ENCODE results near the gene N4BP2. TPM values are rescaled to one million over a fixed set of nuclear protein-coding genes. Genes with fewer than 3 reads are reported as not detected.

The N4BP2 gene
- total RNA-seq, 1 experiment from 2014 or later: 7.8 TPM

GRCh38 chr4:40182954-40183353 lies 126.3 kb downstream of the N4BP2 start:
- Histone ChIP-seq H3K27me3 (ENCODE audit: insufficient read depth, low read depth) (no peaks in the 10 kb centered on the region), H3K9me2 (ENCODE audit: insufficient read depth) (no peaks in the 10 kb centered on the region), H2AFZ (no peak overlapping the region), H3K4me2 (no peak overlapping the region), H4K20me1 (ENCODE audit: insufficient read depth) (no peaks in the 10 kb centered on the region), H3K9me3 (ENCODE audit: insufficient read depth, low read depth) (no peaks in the 10 kb centered on the region; the same call in 1 of the 2 replicates), H3K4me1 (replicated peaks; ENCODE audit: insufficient read depth) (peaks cover 11% of the 10 kb centered on the region), H3K36me3 (ENCODE audit: low read depth) (no peaks in the 10 kb centered on the region), H3F3A (ENCODE audit: insufficient read depth, low read depth) (no peaks in the 10 kb centered on the region), H3K4me3 (no peak overlapping the region), H3K79me2 (ENCODE audit: low read depth) (no peaks in the 10 kb centered on the region), H3K27ac (no peak overlapping the region)
- POLR2A ChIA-PET (ENCODE audit: unreplicated experiment): no interaction called here
- no peak for DNase-seq
- intact Hi-C loops (cut with micrococcal nuclease; ENCODE audit: unreplicated experiment): no loop called here
- CTCF ChIA-PET: no interaction called here
- no peak for TF ChIP-seq EZH2 (IDR thresholded peaks at IDR 0.05; ENCODE audit: low read depth)
- TF ChIP-seq CTCF (conservative IDR thresholded peaks at IDR 0.05): no peak
- BruUV-seq (replicated peaks): no TSS peak

DNA sequence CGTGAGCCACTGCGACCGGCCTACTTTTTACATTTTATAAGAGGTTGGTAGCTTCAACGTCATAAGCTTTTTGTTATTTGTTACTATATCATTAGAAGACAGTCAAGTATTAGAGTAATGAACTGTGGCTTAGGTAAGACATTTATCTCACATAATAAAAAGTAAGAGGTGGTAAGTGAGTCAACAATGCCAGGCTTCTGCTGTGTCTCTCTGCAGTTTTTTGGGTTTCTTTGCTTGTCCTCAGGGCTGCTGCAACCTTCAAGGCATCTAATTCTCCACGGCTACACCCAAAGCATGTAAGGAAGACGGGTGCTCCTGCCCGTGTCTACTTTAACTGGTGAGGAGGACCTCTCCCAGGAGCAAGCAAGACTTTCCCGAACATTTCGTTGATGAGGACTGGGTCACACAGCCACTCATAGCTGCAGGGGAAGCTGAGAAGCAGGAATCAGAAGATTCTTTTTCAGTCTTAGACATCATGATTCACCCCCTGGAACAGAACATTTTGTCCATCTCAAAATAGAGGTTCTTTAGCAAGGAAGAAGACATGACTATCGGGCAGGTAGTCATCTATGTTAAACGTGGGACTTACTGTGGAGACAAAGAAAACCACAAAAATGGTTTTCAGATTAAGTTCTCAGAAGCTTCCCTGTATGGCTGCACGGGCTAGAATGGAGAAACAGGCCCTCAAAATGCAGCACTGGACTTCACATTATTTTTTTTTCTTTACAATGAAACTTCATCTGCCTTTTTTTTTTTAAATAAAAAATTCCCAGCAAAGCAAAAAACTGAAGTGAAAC lies 127.2 kb downstream of the N4BP2 start:
- H3K9me3 ChIP-seq (ENCODE audit: insufficient read depth, low read depth): no peaks in the 10 kb centered on the region; the same call in 1 of the 2 replicates
- no TSS peak for BruUV-seq (replicated peaks)
- H3F3A ChIP-seq (ENCODE audit: insufficient read depth, low read depth): no peaks in the 10 kb centered on the region
- H3K36me3 ChIP-seq (ENCODE audit: low read depth): no peaks in the 10 kb centered on the region
- H3K27ac ChIP-seq: no peak overlapping the region
- no peaks in the 10 kb centered on the region for H4K20me1 ChIP-seq (ENCODE audit: insufficient read depth)
- H3K9me2 ChIP-seq (ENCODE audit: insufficient read depth): no peaks in the 10 kb centered on the region
- H3K4me1 ChIP-seq (replicated peaks; ENCODE audit: insufficient read depth): peaks cover 11% of the 10 kb centered on the region
- H2AFZ ChIP-seq: no peak overlapping the region
- POLR2A ChIA-PET (ENCODE audit: unreplicated experiment): interaction anchor here (0.7 kb wide), 2 partner anchors 133 to 489 kb away, joined by 5 to 7 read pairs; no protein-coding TSS in a partner anchor
- H3K27me3 ChIP-seq (ENCODE audit: insufficient read depth, low read depth): no peaks in the 10 kb centered on the region
- TF ChIP-seq EZH2 (IDR thresholded peaks at IDR 0.05; ENCODE audit: low read depth) (no peak), CTCF (conservative IDR thresholded peaks at IDR 0.05) (no peak)
- no peak overlapping the region for H3K4me2 ChIP-seq
- H3K79me2 ChIP-seq (ENCODE audit: low read depth): no peaks in the 10 kb centered on the region
- intact Hi-C loops (cut with micrococcal nuclease; ENCODE audit: unreplicated experiment): no loop called here
- CTCF ChIA-PET: no interaction called here
- H3K4me3 ChIP-seq: no peak overlapping the region
- DNase-seq: no peak

DNA sequence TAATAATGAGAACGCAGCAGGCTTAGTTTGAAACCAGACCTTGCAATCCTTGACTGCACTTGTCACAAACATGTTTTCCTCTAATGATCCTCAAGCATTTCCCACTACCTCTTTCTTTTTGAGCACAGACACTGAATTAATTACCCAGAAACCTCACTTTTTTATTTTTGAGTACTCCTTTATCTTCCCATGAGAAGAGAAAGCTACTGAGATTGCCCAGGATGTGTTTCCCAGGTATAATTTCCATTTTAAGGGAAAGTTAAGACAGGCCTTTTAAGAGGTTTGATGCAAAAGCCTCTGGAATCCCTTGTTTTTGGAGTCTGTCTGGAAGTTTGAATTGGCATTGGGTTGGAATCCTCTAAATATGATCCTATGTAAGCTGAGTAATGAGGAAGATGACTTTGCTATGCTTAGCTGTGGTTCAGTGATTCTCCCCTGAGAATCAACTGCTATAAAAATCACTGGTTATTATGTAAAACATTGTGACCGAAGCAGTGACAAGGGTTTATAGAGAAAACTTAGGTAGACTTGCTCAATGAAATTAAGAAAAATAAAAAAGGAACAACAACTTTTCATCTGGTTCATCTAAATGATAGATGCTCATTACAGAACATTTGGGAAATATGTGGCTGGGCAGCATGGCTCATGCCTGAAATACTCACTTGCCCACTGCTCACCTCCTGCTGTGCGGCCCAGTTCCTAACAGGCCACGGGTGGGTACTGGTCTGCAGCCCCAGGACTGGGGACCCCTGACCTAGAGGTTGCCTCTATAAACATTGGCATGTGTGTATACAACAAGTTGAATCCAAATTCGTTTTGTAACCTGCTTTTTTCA lies 129.4 kb downstream of the N4BP2 start:
- Histone ChIP-seq H3K27ac (no peak overlapping the region), H3K9me3 (ENCODE audit: insufficient read depth, low read depth) (no peaks in the 10 kb centered on the region; the same call in 1 of the 2 replicates), H3K4me3 (no peak overlapping the region), H3K27me3 (ENCODE audit: insufficient read depth, low read depth) (no peaks in the 10 kb centered on the region), H3K36me3 (ENCODE audit: low read depth) (no peaks in the 10 kb centered on the region), H3K4me1 (replicated peaks; ENCODE audit: insufficient read depth) (peaks cover 4% of the 10 kb centered on the region), H4K20me1 (ENCODE audit: insufficient read depth) (no peaks in the 10 kb centered on the region), H3K4me2 (no peak overlapping the region), H3K9me2 (ENCODE audit: insufficient read depth) (no peaks in the 10 kb centered on the region), H3F3A (ENCODE audit: insufficient read depth, low read depth) (no peaks in the 10 kb centered on the region; the same call in 1 of the 2 replicates), H2AFZ (no peak overlapping the region), H3K79me2 (ENCODE audit: low read depth) (no peaks in the 10 kb centered on the region)
- POLR2A ChIA-PET (ENCODE audit: unreplicated experiment): no interaction called here
- CTCF ChIA-PET: no interaction called here
- intact Hi-C loops (cut with micrococcal nuclease; ENCODE audit: unreplicated experiment): no loop called here
- no peak for DNase-seq
- no TSS peak for BruUV-seq (replicated peaks)
- TF ChIP-seq EZH2 (IDR thresholded peaks at IDR 0.05; ENCODE audit: low read depth) (no peak), CTCF (conservative IDR thresholded peaks at IDR 0.05) (no peak)
